A673 (cell line): ENCODE results near the gene ZG16.

Experiments used
- EZH2 ChIP-seq: fragments of 200-600 bp; sonication (generic); IDR thresholded peaks from 2 replicates; pipeline ENCODE4 v1.6.1; 2017; ENCODE audit warnings: borderline replicate concordance, low read depth, mild to moderate bottlenecking, mixed read lengths, antibody characterized with exemption, low read length; ENCODE audit not compliant: poor library complexity, severe bottlenecking
- TF ChIP-seq, protein P1 (sequence below): fragments of 300-800, 200-600 bp; sonication (generic); conservative IDR thresholded peaks from 2 replicates; pipeline ENCODE4 v1.5.1; 2017; ENCODE audit warnings: low read depth, mild to moderate bottlenecking, antibody characterized with exemption, low read length, moderate library complexity, mixed read lengths

DNA sequence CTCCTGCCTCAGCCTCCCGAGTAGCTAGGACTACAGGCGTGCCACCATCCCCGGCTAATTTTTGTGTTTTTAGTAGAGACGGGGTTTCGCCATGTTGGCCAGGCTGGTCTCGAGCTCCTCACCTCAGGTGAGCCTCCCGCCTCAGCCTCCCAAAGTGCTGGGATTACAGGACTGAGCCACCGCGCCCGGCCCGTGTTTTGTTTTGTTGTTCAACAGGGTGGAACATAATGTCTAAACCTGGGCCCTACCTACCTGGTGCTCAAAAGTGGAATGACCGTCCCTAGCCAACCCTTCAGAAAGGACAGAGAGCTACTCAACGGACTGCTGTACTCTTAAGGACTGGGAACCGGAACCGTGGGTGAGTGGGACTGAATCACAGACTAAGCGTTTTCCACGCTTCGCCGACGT, 11.7 kb downstream of the ZG16 start:
- TF ChIP-seq, protein P1, sequence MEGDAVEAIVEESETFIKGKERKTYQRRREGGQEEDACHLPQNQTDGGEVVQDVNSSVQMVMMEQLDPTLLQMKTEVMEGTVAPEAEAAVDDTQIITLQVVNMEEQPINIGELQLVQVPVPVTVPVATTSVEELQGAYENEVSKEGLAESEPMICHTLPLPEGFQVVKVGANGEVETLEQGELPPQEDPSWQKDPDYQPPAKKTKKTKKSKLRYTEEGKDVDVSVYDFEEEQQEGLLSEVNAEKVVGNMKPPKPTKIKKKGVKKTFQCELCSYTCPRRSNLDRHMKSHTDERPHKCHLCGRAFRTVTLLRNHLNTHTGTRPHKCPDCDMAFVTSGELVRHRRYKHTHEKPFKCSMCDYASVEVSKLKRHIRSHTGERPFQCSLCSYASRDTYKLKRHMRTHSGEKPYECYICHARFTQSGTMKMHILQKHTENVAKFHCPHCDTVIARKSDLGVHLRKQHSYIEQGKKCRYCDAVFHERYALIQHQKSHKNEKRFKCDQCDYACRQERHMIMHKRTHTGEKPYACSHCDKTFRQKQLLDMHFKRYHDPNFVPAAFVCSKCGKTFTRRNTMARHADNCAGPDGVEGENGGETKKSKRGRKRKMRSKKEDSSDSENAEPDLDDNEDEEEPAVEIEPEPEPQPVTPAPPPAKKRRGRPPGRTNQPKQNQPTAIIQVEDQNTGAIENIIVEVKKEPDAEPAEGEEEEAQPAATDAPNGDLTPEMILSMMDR = no peak
- no peak for TF ChIP-seq EZH2
